CD14-positive monocyte (primary cell): ENCODE results near the gene ZNF334. TPM values are rescaled to one million over a fixed set of nuclear protein-coding genes. Genes with fewer than 3 reads are reported as not detected.

ENCODE experiments used
- DNase-seq, 3 donors: peaks; one replicate each; pipeline ENCODE4 v3.0.0-alpha.2; 2011 to 2022
- H2AFZ ChIP-seq: 2 replicates; pipeline ENCODE4 v1.6.0; 2012; ENCODE audit warnings: mild to moderate bottlenecking, low read depth, low read length, inconsistent platforms; ENCODE audit not compliant: insufficient read depth, poor library complexity, severe bottlenecking
- H3K27ac ChIP-seq, 2 donors: 1 replicate in 1 of 2; 2 replicates in 1 of 2; pipeline ENCODE4 v1.5.1; 2012 to 2013; ENCODE audit warnings: low read length in 2 of 2, control low read depth in 1 of 2, inconsistent platforms in 1 of 2, low read depth in 1 of 2, mild to moderate bottlenecking in 1 of 2
- H3K27me3 ChIP-seq, 2 donors: one replicate each; pipeline versions ENCODE4 v1.6.0 to v1.6.1; 2011 to 2013; ENCODE audit warnings: low read length in 2 of 2; ENCODE audit not compliant: control insufficient read depth in 2 of 2, insufficient read depth in 2 of 2
- H3K36me3 ChIP-seq, 2 donors: replicated peaks in 1 of 2; 1 replicate in 1 of 2; 2 replicates in 1 of 2; pipeline versions ENCODE4 v1.5.1 to v1.6.1; 2012 to 2013; ENCODE audit warnings: low read length in 2 of 2, control low read depth in 1 of 2, inconsistent platforms in 1 of 2, mild to moderate bottlenecking in 1 of 2; ENCODE audit not compliant: insufficient read depth in 2 of 2, control insufficient read depth in 1 of 2
- H3K4me1 ChIP-seq, 2 donors: 1 replicate in 1 of 2; 2 replicates in 1 of 2; pipeline versions ENCODE4 v1.5.1 to v1.6.1; 2012 to 2013; ENCODE audit warnings: low read length in 2 of 2, control low read depth in 1 of 2, inconsistent platforms in 1 of 2, mild to moderate bottlenecking in 1 of 2, moderate library complexity in 1 of 2; ENCODE audit not compliant: insufficient read depth in 2 of 2, control insufficient read depth in 1 of 2
- H3K4me2 ChIP-seq: replicated peaks from 2 replicates; pipeline ENCODE3; 2012; ENCODE audit warnings: low read length, moderate library complexity, mild to moderate bottlenecking; ENCODE audit not compliant: poor library complexity, severe bottlenecking; ENCODE audit errors: extremely low read depth
- H3K4me3 ChIP-seq, 3 experiments: fragments of 200-600 bp in 1 of 3; sonication (generic) in 1 of 3; replicated peaks in 1 of 3; 1 replicate in 2 of 3; 2 replicates in 1 of 3; pipeline ENCODE4 v1.5.1; 2011 to 2013; ENCODE audit warnings: low read length in 3 of 3, mild to moderate bottlenecking in 3 of 3, control low read depth in 2 of 3, low read depth in 2 of 3, inconsistent platforms in 1 of 3, moderate library complexity in 1 of 3
- H3K79me2 ChIP-seq: 2 replicates; pipeline ENCODE4 v1.6.0; 2012; ENCODE audit warnings: mild to moderate bottlenecking, control low read depth, inconsistent platforms, low read length, moderate library complexity; ENCODE audit not compliant: insufficient read depth
- H3K9ac ChIP-seq: 2 replicates; pipeline ENCODE4 v1.6.0; 2017; ENCODE audit warnings: low read length, mild to moderate bottlenecking; ENCODE audit not compliant: insufficient read depth, poor library complexity, severe bottlenecking
- H3K9me3 ChIP-seq, 2 donors: replicated peaks in 1 of 2; 1 replicate in 1 of 2; 2 replicates in 1 of 2; pipeline versions ENCODE4 v1.5.1 to v1.6.1; 2012 to 2013; ENCODE audit warnings: low read length in 2 of 2, control low read depth in 1 of 2; ENCODE audit not compliant: control insufficient read depth in 1 of 2, insufficient read depth in 1 of 2
- H4K20me1 ChIP-seq: 2 replicates; pipeline ENCODE4 v1.6.0; 2012; ENCODE audit warnings: mild to moderate bottlenecking, low read length, control low read depth, moderate library complexity; ENCODE audit not compliant: insufficient read depth
- H3K27ac Mint-ChIP-seq, 7 donors: one replicate each; pipeline ENCODE4 v1.8.0; 2020; ENCODE audit warnings: mild to moderate bottlenecking in 7 of 7, mixed read lengths in 7 of 7, moderate library complexity in 6 of 7, inconsistent platforms in 2 of 7
- H3K27me3 Mint-ChIP-seq, 3 donors: one replicate each; pipeline ENCODE4 v1.8.0; 2021 to 2022; ENCODE audit warnings: low read depth in 3 of 3, mild to moderate bottlenecking in 3 of 3, mixed read lengths in 3 of 3, moderate library complexity in 3 of 3, inconsistent platforms in 1 of 3
- H3K36me3 Mint-ChIP-seq, 2 donors: one replicate each; pipeline ENCODE4 v1.8.0; 2020; ENCODE audit warnings: mixed read lengths in 2 of 2, inconsistent platforms in 1 of 2, mild to moderate bottlenecking in 1 of 2
- H3K4me1 Mint-ChIP-seq: one replicate; pipeline ENCODE4 v1.8.0; 2020; ENCODE audit warnings: mild to moderate bottlenecking, mixed read lengths
- H3K4me3 Mint-ChIP-seq, 2 donors: one replicate each; pipeline ENCODE4 v1.8.0; 2020; ENCODE audit warnings: mild to moderate bottlenecking in 2 of 2, mixed read lengths in 2 of 2, moderate library complexity in 1 of 2
- H3K9me3 Mint-ChIP-seq, 7 donors: one replicate each; pipeline ENCODE4 v1.8.0; 2020 to 2022; ENCODE audit warnings: mixed read lengths in 7 of 7, mild to moderate bottlenecking in 6 of 7, moderate library complexity in 6 of 7, inconsistent platforms in 2 of 7
- WGBS: methylation state at CpG from one replicate; pipeline ENCODE4 v1.1.5; 2013; ENCODE audit warnings: missing lambda C conversion rate; ENCODE audit not compliant: insufficient coverage; 5-methylcytosine and 5-hydroxymethylcytosine counted together
- intact Hi-C, 2 donors: fragments of 100-400 bp; cut with micrococcal nuclease; formaldehyde crosslinking; loops; one replicate each; pipeline versions ENCODE4 v1.15.0 to v1.15.1; 2023
- polyA plus RNA-seq, 3 donors: library from polyadenylated mRNA; depleted of rRNA in 1 of 3; unstranded in 2 of 3; stranded (reverse) in 1 of 3; fragments of 300-500 nt in 2 of 3; fragments of >200 nt in 1 of 3; fragmentation: Illumina TruSeq in 2 of 3; gene quantifications; 1 replicate in 2 of 3; 2 replicates in 1 of 3; pipeline ENCODE4 v1.2.3, GENCODE V29; 2012 to 2021
- TF ChIP-seq, protein P1 (sequence below): fragments of 200-600 bp; IDR thresholded peaks from one replicate; pipeline ENCODE4 v1.8.0; 2022; ENCODE audit warnings: antibody characterized with exemption, mild to moderate bottlenecking

The ZNF334 gene
- polyA plus RNA-seq, 3 donors = 0.04 TPM; not detected in 2

DNA sequence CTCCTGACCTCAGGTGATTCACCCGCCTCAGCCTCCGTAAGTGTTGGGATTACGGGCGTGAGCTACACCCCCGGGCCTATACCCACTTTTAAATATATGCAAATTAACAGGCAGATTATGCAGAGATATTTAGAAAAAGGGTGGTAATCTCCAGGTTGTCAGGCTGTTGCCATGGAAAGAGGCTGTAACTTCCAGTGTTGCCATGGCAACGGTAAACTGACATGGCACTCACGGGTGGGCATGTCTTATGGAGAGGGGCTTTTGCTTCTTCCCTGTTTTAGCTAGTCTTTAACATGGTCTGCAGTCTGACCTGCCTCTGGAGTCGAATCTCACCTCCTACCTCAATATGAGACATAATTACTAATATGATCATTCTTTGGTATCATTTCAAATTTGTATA, 44.9 kb downstream of the ZNF334 start:
- Histone ChIP-seq H3K9ac (no peak overlapping the region), H3K79me2 (no peaks in the 10 kb centered on the region), H2AFZ (no peak overlapping the region), H3K27ac (no peak overlapping the region), H3K27me3 (no peaks in the 10 kb centered on the region), H3K4me1 (no peaks in the 10 kb centered on the region), H3K9me3 (no peaks in the 10 kb centered on the region), H3K4me2 (no peak overlapping the region), H4K20me1 (no peaks in the 10 kb centered on the region), H3K36me3 (no peaks in the 10 kb centered on the region), H3K4me3 (no peak overlapping the region)
- peaks cover 0 to 2% (median 0%) of the 10 kb centered on the region in 3 donors for H3K27me3 Mint-ChIP-seq
- no CpG with 5 or more reads among the region's 8 CpGs for WGBS
- TF ChIP-seq, protein P1, sequence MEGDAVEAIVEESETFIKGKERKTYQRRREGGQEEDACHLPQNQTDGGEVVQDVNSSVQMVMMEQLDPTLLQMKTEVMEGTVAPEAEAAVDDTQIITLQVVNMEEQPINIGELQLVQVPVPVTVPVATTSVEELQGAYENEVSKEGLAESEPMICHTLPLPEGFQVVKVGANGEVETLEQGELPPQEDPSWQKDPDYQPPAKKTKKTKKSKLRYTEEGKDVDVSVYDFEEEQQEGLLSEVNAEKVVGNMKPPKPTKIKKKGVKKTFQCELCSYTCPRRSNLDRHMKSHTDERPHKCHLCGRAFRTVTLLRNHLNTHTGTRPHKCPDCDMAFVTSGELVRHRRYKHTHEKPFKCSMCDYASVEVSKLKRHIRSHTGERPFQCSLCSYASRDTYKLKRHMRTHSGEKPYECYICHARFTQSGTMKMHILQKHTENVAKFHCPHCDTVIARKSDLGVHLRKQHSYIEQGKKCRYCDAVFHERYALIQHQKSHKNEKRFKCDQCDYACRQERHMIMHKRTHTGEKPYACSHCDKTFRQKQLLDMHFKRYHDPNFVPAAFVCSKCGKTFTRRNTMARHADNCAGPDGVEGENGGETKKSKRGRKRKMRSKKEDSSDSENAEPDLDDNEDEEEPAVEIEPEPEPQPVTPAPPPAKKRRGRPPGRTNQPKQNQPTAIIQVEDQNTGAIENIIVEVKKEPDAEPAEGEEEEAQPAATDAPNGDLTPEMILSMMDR = no peak
- H3K4me1 Mint-ChIP-seq = no peaks in the 10 kb centered on the region
- no peaks in the 10 kb centered on the region for H3K36me3 Mint-ChIP-seq
- DNase-seq = no peak
- H3K4me3 Mint-ChIP-seq = no peak overlapping the region
- H3K9me3 Mint-ChIP-seq = peaks cover 0 to 3% (median 0%) of the 10 kb centered on the region in 7 donors
- no peak overlapping the region for H3K27ac Mint-ChIP-seq
- intact Hi-C loops = no loop called here

DNA sequence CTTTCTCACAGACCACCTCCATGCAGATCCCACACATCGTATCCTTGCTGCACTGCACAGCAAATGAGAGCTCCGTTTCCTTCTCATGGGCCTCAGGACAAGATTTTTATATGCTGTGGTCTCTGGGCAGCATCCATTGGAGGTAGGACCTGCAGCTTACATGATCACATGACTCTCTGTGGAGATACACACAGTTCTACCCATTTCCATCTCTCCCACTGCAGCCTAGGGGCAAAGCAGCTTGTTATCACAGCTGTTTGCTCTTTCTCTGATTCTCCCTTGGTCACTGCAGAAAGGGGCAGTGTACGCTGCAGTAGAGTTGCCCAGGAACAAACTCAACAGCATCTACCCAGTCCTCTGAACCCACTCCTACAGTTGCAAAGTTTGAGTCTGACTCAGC, 48.9 kb downstream of the ZNF334 start:
- WGBS = 94% methylated on average over 3 of the region's 3 CpGs
- H3K36me3 Mint-ChIP-seq = no peaks in the 10 kb centered on the region

More for the DNA sequence above, 48.9 kb downstream of the ZNF334 start:
- Mint-ChIP-seq H3K9me3 (peaks cover 0 to 2% (median 0%) of the 10 kb centered on the region in 7 donors), H3K27ac (no peak overlapping the region), H3K4me1 (no peaks in the 10 kb centered on the region), H3K4me3 (no peak overlapping the region), H3K27me3 (peaks cover 3 to 10% (median 6%) of the 10 kb centered on the region in 3 donors)
- Histone ChIP-seq H3K4me3 (no peak overlapping the region), H3K4me2 (no peak overlapping the region), H3K9me3 (no peaks in the 10 kb centered on the region), H3K36me3 (no peaks in the 10 kb centered on the region), H3K4me1 (no peaks in the 10 kb centered on the region), H3K79me2 (no peaks in the 10 kb centered on the region), H3K27me3 (peaks cover 0 to 5% of the 10 kb centered on the region in 2 donors), H4K20me1 (no peaks in the 10 kb centered on the region), H3K9ac (no peak overlapping the region), H3K27ac (no peak overlapping the region), H2AFZ (no peak overlapping the region)
- TF ChIP-seq, protein P1 = no peak
- no peak for DNase-seq
- intact Hi-C loops = no loop called here
